Ishikawa (cell line): Measurements from ENCODE around the gene BMP6.

Experiments
- CEBPB ChIP-seq: IDR thresholded peaks from 2 replicates; pipeline ENCODE4 v1.6.1; 2012
- CREB1 ChIP-seq: IDR thresholded peaks from 2 replicates; pipeline ENCODE4 v1.6.1; 2012; ENCODE audit warnings: low read depth
- EGR1 ChIP-seq: IDR thresholded peaks from 2 replicates; pipeline ENCODE4 v1.6.1; 2012
- EP300 ChIP-seq: IDR thresholded peaks from 2 replicates; pipeline ENCODE4 v1.6.1; 2012; ENCODE audit warnings: borderline replicate concordance
- FOXM1 ChIP-seq: IDR thresholded peaks from 2 replicates; pipeline ENCODE4 v1.6.1; 2012; ENCODE audit warnings: low read depth, borderline replicate concordance
- NFIC ChIP-seq: IDR thresholded peaks from 2 replicates; pipeline ENCODE4 v1.6.1; 2012
- RAD21 ChIP-seq: IDR thresholded peaks from 2 replicates; pipeline ENCODE4 v1.6.1; 2012; ENCODE audit warnings: low read depth
- TAF1 ChIP-seq: IDR thresholded peaks from 2 replicates; pipeline ENCODE4 v1.6.1; 2012; ENCODE audit warnings: low read depth, mild to moderate bottlenecking
- TCF12 ChIP-seq: IDR thresholded peaks from 2 replicates; pipeline ENCODE4 v1.6.1; 2012; ENCODE audit warnings: low read depth
- TEAD4 ChIP-seq: IDR thresholded peaks from 2 replicates; pipeline ENCODE4 v1.6.1; 2012
- YY1 ChIP-seq: IDR thresholded peaks from 2 replicates; pipeline ENCODE4 v1.6.1; 2012; ENCODE audit warnings: low read depth
- ZBTB7A ChIP-seq: IDR thresholded peaks from 2 replicates; pipeline ENCODE4 v1.6.1; 2012; ENCODE audit warnings: low read depth
- TF ChIP-seq, protein P1 (sequence below): IDR thresholded peaks from 2 replicates; pipeline ENCODE4 v1.6.1; 2012; ENCODE audit warnings: low read depth, mild to moderate bottlenecking
- TF ChIP-seq, protein P2 (sequence below): IDR thresholded peaks from 2 replicates; pipeline ENCODE4 v1.6.1; 2012
- TF ChIP-seq, protein P3 (sequence below): IDR thresholded peaks from 2 replicates; pipeline ENCODE4 v1.6.1; 2012

Gene BMP6

DNA sequence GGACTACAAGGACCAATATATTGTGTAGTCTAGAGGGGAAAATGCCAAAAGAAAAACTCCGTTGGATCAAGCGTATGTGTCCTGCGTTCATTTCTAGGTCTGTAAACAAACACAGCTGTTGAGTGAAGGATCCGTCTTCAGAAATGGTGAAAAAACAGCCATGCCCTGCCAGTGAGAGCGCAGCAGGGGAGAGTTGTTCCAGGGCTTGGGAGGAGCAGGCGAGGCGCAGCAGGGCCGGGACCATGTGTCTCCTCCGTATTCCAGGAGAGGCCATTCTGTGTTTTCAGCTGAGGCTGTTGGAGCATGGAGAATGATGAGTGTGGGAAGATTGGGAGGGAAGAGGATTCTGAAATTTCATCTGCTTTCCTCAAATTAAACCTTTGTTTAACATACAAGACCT, 38.0 kb downstream of the BMP6 start:
- TF ChIP-seq YY1 (no peak), TCF12 (no peak), FOXM1 (no peak), NFIC (no peak), TAF1 (no peak)
- TF ChIP-seq, protein P1, sequence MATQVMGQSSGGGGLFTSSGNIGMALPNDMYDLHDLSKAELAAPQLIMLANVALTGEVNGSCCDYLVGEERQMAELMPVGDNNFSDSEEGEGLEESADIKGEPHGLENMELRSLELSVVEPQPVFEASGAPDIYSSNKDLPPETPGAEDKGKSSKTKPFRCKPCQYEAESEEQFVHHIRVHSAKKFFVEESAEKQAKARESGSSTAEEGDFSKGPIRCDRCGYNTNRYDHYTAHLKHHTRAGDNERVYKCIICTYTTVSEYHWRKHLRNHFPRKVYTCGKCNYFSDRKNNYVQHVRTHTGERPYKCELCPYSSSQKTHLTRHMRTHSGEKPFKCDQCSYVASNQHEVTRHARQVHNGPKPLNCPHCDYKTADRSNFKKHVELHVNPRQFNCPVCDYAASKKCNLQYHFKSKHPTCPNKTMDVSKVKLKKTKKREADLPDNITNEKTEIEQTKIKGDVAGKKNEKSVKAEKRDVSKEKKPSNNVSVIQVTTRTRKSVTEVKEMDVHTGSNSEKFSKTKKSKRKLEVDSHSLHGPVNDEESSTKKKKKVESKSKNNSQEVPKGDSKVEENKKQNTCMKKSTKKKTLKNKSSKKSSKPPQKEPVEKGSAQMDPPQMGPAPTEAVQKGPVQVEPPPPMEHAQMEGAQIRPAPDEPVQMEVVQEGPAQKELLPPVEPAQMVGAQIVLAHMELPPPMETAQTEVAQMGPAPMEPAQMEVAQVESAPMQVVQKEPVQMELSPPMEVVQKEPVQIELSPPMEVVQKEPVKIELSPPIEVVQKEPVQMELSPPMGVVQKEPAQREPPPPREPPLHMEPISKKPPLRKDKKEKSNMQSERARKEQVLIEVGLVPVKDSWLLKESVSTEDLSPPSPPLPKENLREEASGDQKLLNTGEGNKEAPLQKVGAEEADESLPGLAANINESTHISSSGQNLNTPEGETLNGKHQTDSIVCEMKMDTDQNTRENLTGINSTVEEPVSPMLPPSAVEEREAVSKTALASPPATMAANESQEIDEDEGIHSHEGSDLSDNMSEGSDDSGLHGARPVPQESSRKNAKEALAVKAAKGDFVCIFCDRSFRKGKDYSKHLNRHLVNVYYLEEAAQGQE: no peak
- TF ChIP-seq, protein P2, sequence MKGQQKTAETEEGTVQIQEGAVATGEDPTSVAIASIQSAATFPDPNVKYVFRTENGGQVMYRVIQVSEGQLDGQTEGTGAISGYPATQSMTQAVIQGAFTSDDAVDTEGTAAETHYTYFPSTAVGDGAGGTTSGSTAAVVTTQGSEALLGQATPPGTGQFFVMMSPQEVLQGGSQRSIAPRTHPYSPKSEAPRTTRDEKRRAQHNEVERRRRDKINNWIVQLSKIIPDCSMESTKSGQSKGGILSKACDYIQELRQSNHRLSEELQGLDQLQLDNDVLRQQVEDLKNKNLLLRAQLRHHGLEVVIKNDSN: no peak

DNA sequence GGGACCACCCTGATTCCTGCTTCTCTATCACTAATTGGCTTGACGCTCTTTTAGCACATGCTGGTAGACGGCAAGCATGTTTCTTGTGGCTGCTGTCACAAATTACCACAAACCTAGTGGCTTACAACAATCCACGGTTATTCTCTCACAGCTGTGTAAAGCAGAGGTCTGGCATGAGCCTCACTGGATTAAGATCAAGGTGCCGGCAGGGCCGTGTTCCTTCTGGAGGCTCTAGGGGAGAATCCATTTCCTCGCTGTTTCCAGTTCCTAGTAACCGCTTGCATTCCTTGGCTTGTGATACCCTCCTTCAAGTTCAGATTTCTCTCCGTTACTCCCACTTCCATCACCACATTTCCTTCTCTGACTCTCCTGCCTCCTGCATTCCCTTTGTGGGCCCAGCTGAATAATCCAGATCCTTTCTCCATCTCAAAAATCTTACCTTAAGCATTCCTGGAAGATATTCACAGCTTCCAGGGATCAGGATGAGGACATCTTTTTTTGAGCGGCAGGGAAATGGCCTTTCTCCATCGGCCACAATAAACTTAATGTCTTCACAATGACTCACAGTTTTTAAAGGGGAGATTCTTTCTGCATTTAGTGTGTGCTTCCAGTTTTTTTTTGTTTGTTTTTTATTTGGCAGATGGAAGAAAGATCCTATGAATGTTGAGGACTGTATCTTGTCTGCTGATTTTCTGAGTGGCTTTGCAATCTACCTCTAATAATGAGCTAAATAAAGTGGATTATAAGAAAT, 39.9 kb downstream of the BMP6 start:
- TF ChIP-seq FOXM1 (no peak), TAF1 (no peak), YY1 (no peak), CREB1 (no peak), EGR1 (no peak), TCF12 (no peak), EP300 (no peak), CEBPB (no peak), NFIC (no peak), ZBTB7A (no peak), TEAD4 (no peak), RAD21 (no peak)
- TF ChIP-seq, protein P3, sequence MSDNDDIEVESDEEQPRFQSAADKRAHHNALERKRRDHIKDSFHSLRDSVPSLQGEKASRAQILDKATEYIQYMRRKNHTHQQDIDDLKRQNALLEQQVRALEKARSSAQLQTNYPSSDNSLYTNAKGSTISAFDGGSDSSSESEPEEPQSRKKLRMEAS: no peak
- TF ChIP-seq, protein P1: no peak
- TF ChIP-seq, protein P2: no peak

DNA sequence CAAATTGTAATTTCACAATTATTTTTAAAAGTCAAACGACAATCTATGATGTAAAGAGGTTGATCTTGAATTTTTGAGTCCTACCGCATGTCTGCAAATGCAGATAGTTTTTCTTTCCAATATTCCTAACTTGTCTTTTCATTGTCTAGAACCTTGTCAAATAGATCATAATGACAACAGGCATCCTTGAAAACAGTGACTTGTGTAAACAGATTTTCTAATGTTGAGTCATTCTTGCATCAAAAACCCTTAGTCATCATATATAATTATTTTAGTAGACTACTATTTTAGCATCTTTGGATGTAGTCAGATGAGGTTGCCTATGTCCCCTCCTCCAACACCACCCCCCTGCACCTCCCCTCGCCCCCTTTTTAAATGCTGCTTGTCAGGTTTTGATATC, 43.8 kb downstream of the BMP6 start:
- no peak for TF ChIP-seq RAD21
- TF ChIP-seq, protein P2: no peak
- TF ChIP-seq TCF12: no peak
- no peak for TF ChIP-seq TAF1
- TF ChIP-seq ZBTB7A: no peak
- TF ChIP-seq CREB1: no peak
- no peak for TF ChIP-seq NFIC
- TF ChIP-seq CEBPB: no peak
- no peak for TF ChIP-seq YY1
- no peak for TF ChIP-seq TEAD4

DNA sequence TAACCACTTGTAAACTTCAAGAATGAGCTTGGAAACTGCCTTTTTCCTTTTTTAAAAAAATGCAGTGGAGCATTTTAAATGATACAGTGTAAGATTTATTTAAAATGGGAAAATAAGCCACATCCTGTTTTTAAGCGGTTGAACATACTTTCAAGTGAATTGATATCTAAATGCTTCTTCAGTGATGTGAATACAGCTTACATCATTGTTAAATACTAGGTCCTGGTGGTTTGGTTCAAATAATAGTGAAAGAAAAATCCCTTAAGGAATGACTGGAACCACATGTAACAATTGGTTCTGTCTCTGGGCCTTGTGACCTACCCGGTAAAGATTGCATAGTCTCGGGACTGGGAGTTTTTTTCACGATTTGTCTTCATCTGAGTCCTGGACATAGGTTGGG, 44.2 kb downstream of the BMP6 start:
- no peak for TF ChIP-seq ZBTB7A

DNA sequence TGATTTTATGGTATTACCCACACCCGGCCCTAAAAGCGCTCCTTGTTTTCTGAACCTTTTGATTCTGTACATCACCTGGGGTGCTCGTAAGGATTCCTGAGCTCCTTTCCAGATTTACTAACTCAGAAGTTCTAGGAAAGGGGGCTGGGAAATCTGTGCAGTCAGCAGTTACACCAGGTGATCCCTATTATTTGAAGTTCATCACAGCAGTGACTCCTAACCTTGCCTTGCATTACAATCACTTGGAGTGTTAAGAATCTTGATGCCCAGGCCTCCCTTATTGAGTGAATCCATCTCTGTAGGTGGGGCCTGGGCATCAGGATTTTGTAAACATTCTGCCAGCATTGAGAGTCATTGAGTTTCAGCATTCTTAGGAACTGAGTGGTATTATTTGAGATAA, 44.7 kb downstream of the BMP6 start:
- TF ChIP-seq, protein P1: no peak
- TF ChIP-seq CEBPB (no peak), CREB1 (no peak), EGR1 (no peak), RAD21 (no peak)
- TF ChIP-seq, protein P3: no peak
- TF ChIP-seq, protein P2: no peak
